GM23248 (cell line): ENCODE data around the gene ADM2. TPM values are rescaled to one million over a fixed set of nuclear protein-coding genes. Genes with fewer than 3 reads are reported as not detected.

Experiments
- DNase-seq: peaks from one replicate; pipeline ENCODE4 v3.0.0-alpha.2; 2015
- H2AFZ ChIP-seq: fragments of 200-600 bp; sonication (generic); 2 replicates; pipeline ENCODE4 v1.6.1; 2016; ENCODE audit warnings: antibody characterized with exemption
- H3F3A ChIP-seq: fragments of 200-600 bp; sonication (generic); 2 replicates; pipeline ENCODE4 v1.6.1; 2016; ENCODE audit warnings: mild to moderate bottlenecking, antibody characterized with exemption, mixed run types; ENCODE audit not compliant: insufficient read depth
- H3K27ac ChIP-seq: fragments of 200-600 bp; sonication (generic); 2 replicates; pipeline ENCODE4 v1.5.1; 2016; ENCODE audit warnings: mild to moderate bottlenecking
- H3K27me3 ChIP-seq: fragments of 200-600 bp; sonication (generic); replicated peaks from 2 replicates; pipeline ENCODE4 v1.6.1; 2016; ENCODE audit warnings: mild to moderate bottlenecking; ENCODE audit not compliant: insufficient read depth
- H3K36me3 ChIP-seq: fragments of 200-600 bp; sonication (generic); 2 replicates; pipeline ENCODE4 v1.6.1; 2016; ENCODE audit warnings: low read depth, mild to moderate bottlenecking
- H3K4me1 ChIP-seq: fragments of 200-600 bp; sonication (generic); 2 replicates; pipeline ENCODE4 v1.6.1; 2016; ENCODE audit warnings: mild to moderate bottlenecking; ENCODE audit not compliant: insufficient read depth
- H3K4me2 ChIP-seq: fragments of 200-600 bp; sonication (generic); one replicate; pipeline ENCODE4 v1.6.1; 2016; ENCODE audit warnings: mild to moderate bottlenecking; ENCODE audit not compliant: unreplicated experiment
- H3K4me3 ChIP-seq: fragments of 200-600 bp; sonication (generic); 2 replicates; pipeline ENCODE4 v1.5.1; 2016; ENCODE audit warnings: mild to moderate bottlenecking
- H3K79me2 ChIP-seq: fragments of 200-600 bp; sonication (generic); 2 replicates; pipeline ENCODE4 v1.6.1; 2016; ENCODE audit warnings: mild to moderate bottlenecking; ENCODE audit not compliant: insufficient read depth
- H3K9ac ChIP-seq: fragments of 200-600 bp; sonication (generic); 2 replicates; pipeline ENCODE4 v1.6.1; 2016; ENCODE audit warnings: mild to moderate bottlenecking
- H3K9me2 ChIP-seq: fragments of 200-600 bp; sonication (generic); 2 replicates; pipeline ENCODE4 v1.6.1; 2016; ENCODE audit warnings: mixed run types, mild to moderate bottlenecking, moderate library complexity; ENCODE audit not compliant: insufficient read depth
- H3K9me3 ChIP-seq: fragments of 200-600 bp; sonication (generic); one replicate; pipeline ENCODE4 v1.6.1; 2017; ENCODE audit warnings: low read depth
- H4K20me1 ChIP-seq: fragments of 200-600 bp; sonication (generic); 2 replicates; pipeline ENCODE4 v1.6.0; 2016; ENCODE audit not compliant: insufficient read depth
- EZH2 ChIP-seq: fragments of 200-600 bp; sonication (generic); IDR thresholded peaks from 2 replicates; pipeline ENCODE4 v1.6.1; 2018; ENCODE audit warnings: antibody characterized with exemption, mild to moderate bottlenecking; ENCODE audit not compliant: insufficient read depth, poor library complexity, severe bottlenecking
- EZH2phosphoT487 ChIP-seq: fragments of 200-600 bp; sonication (generic); IDR thresholded peaks from 2 replicates; pipeline ENCODE4 v1.6.1; 2018; ENCODE audit warnings: antibody characterized with exemption, moderate library complexity, mild to moderate bottlenecking, low read depth; ENCODE audit not compliant: insufficient read depth
- WGBS, 2 experiments: methylation state at CpG; one replicate each; pipeline ENCODE4 v1.1.6; 2015 to 2017; ENCODE audit warnings: low lambda C conversion rate in 2 of 2, low coverage in 1 of 2; ENCODE audit errors: missing lambda C conversion rate in 2 of 2; 5-methylcytosine and 5-hydroxymethylcytosine counted together
- in situ Hi-C: fragments of 300-500 bp; cut with MboI; formaldehyde crosslinking; loops from 2 replicates; pipeline ENCODE4 v1.15.0; 2020
- polyA plus RNA-seq: library from polyadenylated mRNA; unstranded; fragments of >200 nt; fragmentation: Nextera tagmentation; extraction: Ambion mirVana; gene quantifications from 2 replicates; pipeline ENCODE4 v1.2.1, GENCODE V29; 2016
- total RNA-seq: library from RNA; depleted of rRNA; stranded (reverse); fragments of >200 nt; shearing (Covaris generic); gene quantifications from 2 replicates; pipeline ENCODE4 v1.2.3, GENCODE V29; 2014

The ADM2 gene
- total and polyA plus RNA-seq, 2 experiments from 2014 or later: 11.6 to 15.2 TPM

GRCh38 chr22:50468626-50469025, 12.7 kb upstream of the ADM2 start:
- Histone ChIP-seq H3K27me3 (no peaks in the 10 kb centered on the region), H3K9me2 (no peaks in the 10 kb centered on the region), H3F3A (no peaks in the 10 kb centered on the region), H3K9ac (no peak overlapping the region), H4K20me1 (no peaks in the 10 kb centered on the region; the same call in 1 of the 2 replicates), H3K4me3 (no peak overlapping the region), H2AFZ (no peak overlapping the region), H3K36me3 (no peaks in the 10 kb centered on the region; the same call in 1 of the 2 replicates), H3K27ac (no peak overlapping the region), H3K9me3 (no peaks in the 10 kb centered on the region), H3K4me2 (no peak overlapping the region), H3K79me2 (peaks cover 59% of the 10 kb centered on the region), H3K4me1 (peaks cover 26% of the 10 kb centered on the region)
- no peak for TF ChIP-seq EZH2phosphoT487
- no peak for TF ChIP-seq EZH2
- DNase-seq: no peak
- 88 to 95% methylated on average over 8 of the region's 8 CpGs for WGBS, 2 experiments
- in situ Hi-C loops: no loop called here

GRCh38 chr22:50469377-50470305, 11.7 kb upstream of the ADM2 start:
- Histone ChIP-seq H3K4me2 (no peak overlapping the region), H3K36me3 (no peaks in the 10 kb centered on the region), H3K79me2 (peaks cover 70% of the 10 kb centered on the region), H3K9me3 (no peaks in the 10 kb centered on the region), H4K20me1 (no peaks in the 10 kb centered on the region; the same call in 1 of the 2 replicates), H3K9ac (peak overlapping the region; percentile 31), H2AFZ (no peak overlapping the region), H3F3A (no peaks in the 10 kb centered on the region), H3K27me3 (no peaks in the 10 kb centered on the region), H3K4me1 (peaks cover 27% of the 10 kb centered on the region), H3K9me2 (no peaks in the 10 kb centered on the region), H3K4me3 (no peak overlapping the region), H3K27ac (no peak overlapping the region)
- peak; percentile 51 for DNase-seq
- 52 to 59% methylated on average over 16 to 23 of the region's 25 CpGs for WGBS, 2 experiments
- in situ Hi-C loops: no loop called here
- no peak for TF ChIP-seq EZH2
- no peak for TF ChIP-seq EZH2phosphoT487

- Histone ChIP-seq H3K4me2 (no peak overlapping the region), H3K79me2 (peaks cover 70% of the 10 kb centered on the region), H3K9ac (peak overlapping the region; percentile 31), H3K27me3 (no peaks in the 10 kb centered on the region), H3F3A (no peaks in the 10 kb centered on the region), H3K4me1 (peaks cover 27% of the 10 kb centered on the region), H3K9me2 (no peaks in the 10 kb centered on the region), H3K4me3 (no peak overlapping the region), H4K20me1 (no peaks in the 10 kb centered on the region; the same call in 1 of the 2 replicates), H3K9me3 (no peaks in the 10 kb centered on the region), H2AFZ (no peak overlapping the region), H3K36me3 (no peaks in the 10 kb centered on the region), H3K27ac (no peak overlapping the region)
- in situ Hi-C loops: no loop called here
- TF ChIP-seq EZH2phosphoT487 (no peak), EZH2 (no peak)
- no peak for DNase-seq
- 84 to 92% methylated on average over 6 of the region's 6 CpGs for WGBS, 2 experiments
Observed at GRCh38 chr22:50470491-50470890, 10.9 kb upstream of the ADM2 start.

- no peaks in the 10 kb centered on the region for H3K27me3 ChIP-seq
- no peaks in the 10 kb centered on the region for H3K36me3 ChIP-seq
- no peak for TF ChIP-seq EZH2
- TF ChIP-seq EZH2phosphoT487: no peak
- 64 to 71% methylated on average over 18 to 21 of the region's 21 CpGs for WGBS, 2 experiments
- H3K4me3 ChIP-seq: no peak overlapping the region
- no peaks in the 10 kb centered on the region for H3K9me2 ChIP-seq
- H3K4me2 ChIP-seq: no peak overlapping the region
- H3F3A ChIP-seq: no peaks in the 10 kb centered on the region
- in situ Hi-C loops: no loop called here
- no peaks in the 10 kb centered on the region for H3K9me3 ChIP-seq
- H3K27ac ChIP-seq: no peak overlapping the region
- DNase-seq: no peak
- no peak overlapping the region for H2AFZ ChIP-seq
- no peaks in the 10 kb centered on the region; the same call in 1 of the 2 replicates for H4K20me1 ChIP-seq
- H3K9ac ChIP-seq: no peak overlapping the region; the same call in 1 of the 2 replicates
- peaks cover 70% of the 10 kb centered on the region for H3K79me2 ChIP-seq
- H3K4me1 ChIP-seq: peaks cover 27% of the 10 kb centered on the region
Observed at GRCh38 chr22:50471197-50471847, 10.0 kb upstream of the ADM2 start.
